ENCODE results near the gene FOXRED2.

Gene FOXRED2

GRCh38 chr22:36512991-36513390 is 6.2 kb upstream of the FOXRED2 start:
- TF ChIP-seq CTCF (IDR thresholded peaks at IDR 0.05; ENCODE audit: extremely low read depth, missing control alignments), result no peak
- no peak for DNase-seq (ENCODE audit: low spot score)

- TF ChIP-seq CTCF (IDR thresholded peaks at IDR 0.05; ENCODE audit: extremely low read depth, missing control alignments), result no peak
- DNase-seq (ENCODE audit: low spot score), result no peak
Observed at GRCh38 chr22:36512333-36512732, 5.5 kb upstream of the FOXRED2 start.

- DNase-seq (ENCODE audit: low spot score), result no peak
- TF ChIP-seq CTCF (IDR thresholded peaks at IDR 0.05; ENCODE audit: extremely low read depth, missing control alignments), result peak; percentile 56
Observed at GRCh38 chr22:36510966-36511881, 4.4 kb upstream of the FOXRED2 start.

- TF ChIP-seq CTCF (IDR thresholded peaks at IDR 0.05; ENCODE audit: extremely low read depth, missing control alignments), result no peak
- DNase-seq (ENCODE audit: low spot score), result no peak
Observed at GRCh38 chr22:36510384-36510783, 3.5 kb upstream of the FOXRED2 start.

GRCh38 chr22:36507518-36508010 is 724 bp upstream of the FOXRED2 start:
- no peak for TF ChIP-seq CTCF (IDR thresholded peaks at IDR 0.05; ENCODE audit: extremely low read depth, missing control alignments)
- no peak for DNase-seq (ENCODE audit: low spot score)

- DNase-seq (ENCODE audit: low spot score), result no peak
- no peak for TF ChIP-seq CTCF (IDR thresholded peaks at IDR 0.05; ENCODE audit: extremely low read depth, missing control alignments)
Observed at GRCh38 chr22:36505998-36506635, 723 bp downstream of the FOXRED2 start.
